GM23338 (cell line): ENCODE data around the gene HMOX2.

Experiments used
- CREB1 ChIP-seq: fragments of 250-450 bp; sonication (Bioruptor Pico); IDR thresholded peaks from 2 replicates; pipeline ENCODE4 v1.5.0; 2020; ENCODE audit warnings: low read depth, mild to moderate bottlenecking, moderate library complexity
- EZH2 ChIP-seq: fragments of 200-600 bp; sonication (generic); IDR thresholded peaks from one replicate; pipeline ENCODE4 v1.8.0; 2017; ENCODE audit warnings: antibody characterized with exemption, mild to moderate bottlenecking, low read depth; ENCODE audit not compliant: unreplicated experiment
- EZH2phosphoT487 ChIP-seq: fragments of 200-600 bp; sonication (generic); IDR thresholded peaks from one replicate; pipeline ENCODE4 v1.8.1; 2018; ENCODE audit warnings: antibody characterized with exemption; ENCODE audit not compliant: unreplicated experiment
- JUNB ChIP-seq: IDR thresholded peaks from one replicate; pipeline ENCODE4 v1.6.1; 2016; ENCODE audit warnings: antibody characterized with exemption; ENCODE audit not compliant: unreplicated experiment
- NANOG ChIP-seq: IDR thresholded peaks from 2 replicates; pipeline ENCODE4 v1.6.1; 2016; ENCODE audit warnings: antibody characterized with exemption, borderline replicate concordance
- POLR2AphosphoS5 ChIP-seq: IDR thresholded peaks from 2 replicates; pipeline ENCODE4 v1.6.1; 2016; ENCODE audit warnings: antibody characterized with exemption, low read depth
- STAT1 ChIP-seq: IDR thresholded peaks from one replicate; pipeline ENCODE4 v1.6.1; 2016; ENCODE audit warnings: antibody characterized with exemption; ENCODE audit not compliant: unreplicated experiment
- ZNF114 ChIP-seq: fragments of 250-450 bp; sonication (Bioruptor Pico); IDR thresholded peaks from 2 replicates; pipeline ENCODE4 v1.5.0; 2020; ENCODE audit warnings: mild to moderate bottlenecking, moderate library complexity
- ZNF331 ChIP-seq: fragments of 250-450 bp; sonication (Bioruptor Pico); IDR thresholded peaks from 2 replicates; pipeline ENCODE4 v1.5.0; 2020; ENCODE audit warnings: low read depth, mild to moderate bottlenecking, moderate library complexity
- TF ChIP-seq, protein P1 (sequence below), 2 experiments: fragments of 200-600 bp in 1 of 2; sonication (generic) in 1 of 2; conservative IDR thresholded peaks; 2 replicates each; pipeline versions ENCODE4 v1.5.1 to v1.6.1; 2016 to 2017; ENCODE audit warnings: antibody characterized with exemption in 2 of 2, low read depth in 2 of 2, mild to moderate bottlenecking in 2 of 2, moderate library complexity in 1 of 2
- TF ChIP-seq, protein P2 (sequence below): IDR thresholded peaks from one replicate; pipeline ENCODE4 v1.6.1; 2018; ENCODE audit warnings: antibody characterized with exemption; ENCODE audit not compliant: unreplicated experiment
- TF ChIP-seq, protein P3 (sequence below): IDR thresholded peaks from 2 replicates; pipeline ENCODE4 v1.6.1; 2016; ENCODE audit warnings: antibody characterized with exemption

DNA sequence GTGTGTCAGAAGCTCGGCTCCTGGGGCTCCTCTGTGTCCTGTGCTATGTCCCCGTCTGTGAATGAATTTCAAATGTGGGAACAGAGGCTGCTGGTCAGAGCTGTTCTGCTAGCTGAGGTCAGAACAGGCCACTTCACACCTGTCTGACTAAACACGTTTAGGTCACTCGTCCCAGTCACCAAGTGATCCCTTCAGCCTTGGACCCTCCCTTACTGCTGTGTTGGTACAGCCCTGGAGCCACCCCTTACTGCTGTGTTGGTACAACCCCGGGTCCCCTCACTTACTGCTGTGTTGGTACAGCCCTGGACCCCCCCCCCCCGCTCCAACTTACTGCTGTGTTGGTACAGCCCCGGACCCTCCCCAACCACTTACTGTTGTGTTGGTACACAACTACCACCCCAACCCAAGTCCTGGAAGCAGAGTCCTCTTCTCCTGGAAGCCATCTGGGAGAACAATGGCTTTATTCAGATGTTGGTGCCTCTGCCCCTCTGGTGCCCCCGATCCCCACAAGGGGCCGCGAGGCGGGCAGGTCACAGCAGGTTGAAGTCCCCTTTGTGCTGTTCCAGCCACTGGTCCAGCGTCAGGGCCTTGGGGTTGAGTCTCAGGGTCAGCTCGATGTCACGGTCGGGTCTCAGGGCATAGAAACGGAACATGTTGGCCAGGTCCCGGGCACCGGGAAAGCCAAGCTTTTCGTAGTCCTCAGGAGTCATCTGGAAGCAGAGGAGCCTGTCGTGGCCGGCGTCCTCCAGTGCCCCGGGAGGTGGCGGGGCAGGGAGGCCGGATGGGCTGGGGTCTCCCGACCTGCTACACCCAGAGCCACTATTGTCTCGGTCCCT, 14.7 kb upstream of the HMOX2 start:
- TF ChIP-seq EZH2phosphoT487 (no peak), POLR2AphosphoS5 (no peak), EZH2 (no peak), ZNF331 (CRISPR knock-in tag) (no peak), JUNB (no peak), NANOG (no peak), CREB1 (no peak), STAT1 (no peak), ZNF114 (CRISPR knock-in tag) (no peak)
- TF ChIP-seq, protein P1, sequence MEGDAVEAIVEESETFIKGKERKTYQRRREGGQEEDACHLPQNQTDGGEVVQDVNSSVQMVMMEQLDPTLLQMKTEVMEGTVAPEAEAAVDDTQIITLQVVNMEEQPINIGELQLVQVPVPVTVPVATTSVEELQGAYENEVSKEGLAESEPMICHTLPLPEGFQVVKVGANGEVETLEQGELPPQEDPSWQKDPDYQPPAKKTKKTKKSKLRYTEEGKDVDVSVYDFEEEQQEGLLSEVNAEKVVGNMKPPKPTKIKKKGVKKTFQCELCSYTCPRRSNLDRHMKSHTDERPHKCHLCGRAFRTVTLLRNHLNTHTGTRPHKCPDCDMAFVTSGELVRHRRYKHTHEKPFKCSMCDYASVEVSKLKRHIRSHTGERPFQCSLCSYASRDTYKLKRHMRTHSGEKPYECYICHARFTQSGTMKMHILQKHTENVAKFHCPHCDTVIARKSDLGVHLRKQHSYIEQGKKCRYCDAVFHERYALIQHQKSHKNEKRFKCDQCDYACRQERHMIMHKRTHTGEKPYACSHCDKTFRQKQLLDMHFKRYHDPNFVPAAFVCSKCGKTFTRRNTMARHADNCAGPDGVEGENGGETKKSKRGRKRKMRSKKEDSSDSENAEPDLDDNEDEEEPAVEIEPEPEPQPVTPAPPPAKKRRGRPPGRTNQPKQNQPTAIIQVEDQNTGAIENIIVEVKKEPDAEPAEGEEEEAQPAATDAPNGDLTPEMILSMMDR (conservative IDR thresholded peaks at IDR 0.05; ENCODE audit: low read depth in 2 of 2) = no peak
- TF ChIP-seq, protein P2, sequence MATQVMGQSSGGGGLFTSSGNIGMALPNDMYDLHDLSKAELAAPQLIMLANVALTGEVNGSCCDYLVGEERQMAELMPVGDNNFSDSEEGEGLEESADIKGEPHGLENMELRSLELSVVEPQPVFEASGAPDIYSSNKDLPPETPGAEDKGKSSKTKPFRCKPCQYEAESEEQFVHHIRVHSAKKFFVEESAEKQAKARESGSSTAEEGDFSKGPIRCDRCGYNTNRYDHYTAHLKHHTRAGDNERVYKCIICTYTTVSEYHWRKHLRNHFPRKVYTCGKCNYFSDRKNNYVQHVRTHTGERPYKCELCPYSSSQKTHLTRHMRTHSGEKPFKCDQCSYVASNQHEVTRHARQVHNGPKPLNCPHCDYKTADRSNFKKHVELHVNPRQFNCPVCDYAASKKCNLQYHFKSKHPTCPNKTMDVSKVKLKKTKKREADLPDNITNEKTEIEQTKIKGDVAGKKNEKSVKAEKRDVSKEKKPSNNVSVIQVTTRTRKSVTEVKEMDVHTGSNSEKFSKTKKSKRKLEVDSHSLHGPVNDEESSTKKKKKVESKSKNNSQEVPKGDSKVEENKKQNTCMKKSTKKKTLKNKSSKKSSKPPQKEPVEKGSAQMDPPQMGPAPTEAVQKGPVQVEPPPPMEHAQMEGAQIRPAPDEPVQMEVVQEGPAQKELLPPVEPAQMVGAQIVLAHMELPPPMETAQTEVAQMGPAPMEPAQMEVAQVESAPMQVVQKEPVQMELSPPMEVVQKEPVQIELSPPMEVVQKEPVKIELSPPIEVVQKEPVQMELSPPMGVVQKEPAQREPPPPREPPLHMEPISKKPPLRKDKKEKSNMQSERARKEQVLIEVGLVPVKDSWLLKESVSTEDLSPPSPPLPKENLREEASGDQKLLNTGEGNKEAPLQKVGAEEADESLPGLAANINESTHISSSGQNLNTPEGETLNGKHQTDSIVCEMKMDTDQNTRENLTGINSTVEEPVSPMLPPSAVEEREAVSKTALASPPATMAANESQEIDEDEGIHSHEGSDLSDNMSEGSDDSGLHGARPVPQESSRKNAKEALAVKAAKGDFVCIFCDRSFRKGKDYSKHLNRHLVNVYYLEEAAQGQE = no peak
- TF ChIP-seq, protein P3, sequence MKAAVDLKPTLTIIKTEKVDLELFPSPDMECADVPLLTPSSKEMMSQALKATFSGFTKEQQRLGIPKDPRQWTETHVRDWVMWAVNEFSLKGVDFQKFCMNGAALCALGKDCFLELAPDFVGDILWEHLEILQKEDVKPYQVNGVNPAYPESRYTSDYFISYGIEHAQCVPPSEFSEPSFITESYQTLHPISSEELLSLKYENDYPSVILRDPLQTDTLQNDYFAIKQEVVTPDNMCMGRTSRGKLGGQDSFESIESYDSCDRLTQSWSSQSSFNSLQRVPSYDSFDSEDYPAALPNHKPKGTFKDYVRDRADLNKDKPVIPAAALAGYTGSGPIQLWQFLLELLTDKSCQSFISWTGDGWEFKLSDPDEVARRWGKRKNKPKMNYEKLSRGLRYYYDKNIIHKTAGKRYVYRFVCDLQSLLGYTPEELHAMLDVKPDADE = no peak
